Measurements from ENCODE around the gene MBD6. TPM values are rescaled to one million over a fixed set of nuclear protein-coding genes. Genes with fewer than 3 reads are reported as not detected.

The MBD6 gene
- total RNA-seq, 1 experiment from 2014 or later, result 140 TPM

DNA sequence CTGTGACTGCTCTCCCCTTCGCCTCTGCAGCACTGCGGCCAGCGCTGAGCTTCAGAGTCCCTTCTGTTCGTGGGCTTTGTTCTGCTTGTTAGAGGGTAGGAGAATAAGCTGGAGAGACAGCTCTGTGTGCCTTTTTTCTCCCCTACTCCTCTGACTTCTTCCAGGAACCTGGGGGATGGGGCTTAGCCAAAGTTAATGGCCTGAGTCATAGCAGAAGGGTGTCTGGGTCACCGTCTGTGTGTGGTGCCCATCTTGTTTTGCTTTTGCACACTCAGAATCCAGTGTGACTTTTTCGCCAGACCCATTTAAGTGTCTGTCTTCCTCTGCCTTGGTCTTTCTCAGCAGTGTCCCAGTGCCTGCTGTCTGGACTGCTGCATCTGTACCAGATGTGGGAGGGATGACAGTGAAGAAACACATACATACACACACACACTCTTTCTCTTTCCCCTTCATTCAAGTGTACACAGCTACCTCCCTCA is 30.2 kb downstream of the MBD6 start:
- no peaks in the 10 kb centered on the region for H3K36me3 ChIP-seq (ENCODE audit: insufficient read depth, low read length, poor library complexity, severe bottlenecking)
- no peak for DNase-seq (ENCODE audit: low spot score)
- TF ChIP-seq, protein P1, sequence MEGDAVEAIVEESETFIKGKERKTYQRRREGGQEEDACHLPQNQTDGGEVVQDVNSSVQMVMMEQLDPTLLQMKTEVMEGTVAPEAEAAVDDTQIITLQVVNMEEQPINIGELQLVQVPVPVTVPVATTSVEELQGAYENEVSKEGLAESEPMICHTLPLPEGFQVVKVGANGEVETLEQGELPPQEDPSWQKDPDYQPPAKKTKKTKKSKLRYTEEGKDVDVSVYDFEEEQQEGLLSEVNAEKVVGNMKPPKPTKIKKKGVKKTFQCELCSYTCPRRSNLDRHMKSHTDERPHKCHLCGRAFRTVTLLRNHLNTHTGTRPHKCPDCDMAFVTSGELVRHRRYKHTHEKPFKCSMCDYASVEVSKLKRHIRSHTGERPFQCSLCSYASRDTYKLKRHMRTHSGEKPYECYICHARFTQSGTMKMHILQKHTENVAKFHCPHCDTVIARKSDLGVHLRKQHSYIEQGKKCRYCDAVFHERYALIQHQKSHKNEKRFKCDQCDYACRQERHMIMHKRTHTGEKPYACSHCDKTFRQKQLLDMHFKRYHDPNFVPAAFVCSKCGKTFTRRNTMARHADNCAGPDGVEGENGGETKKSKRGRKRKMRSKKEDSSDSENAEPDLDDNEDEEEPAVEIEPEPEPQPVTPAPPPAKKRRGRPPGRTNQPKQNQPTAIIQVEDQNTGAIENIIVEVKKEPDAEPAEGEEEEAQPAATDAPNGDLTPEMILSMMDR (conservative IDR thresholded peaks at IDR 0.05; ENCODE audit: low read depth, low read length), result no peak
- TF ChIP-seq EZH2 (IDR thresholded peaks at IDR 0.05; ENCODE audit: borderline replicate concordance, low read depth, low read length, poor library complexity, severe bottlenecking), result no peak
- H3K27me3 ChIP-seq (replicated peaks; ENCODE audit: insufficient read depth, low read depth, low read length, poor library complexity), result no peaks in the 10 kb centered on the region
- ChIA-PET POLR2A (ENCODE audit: low non-redundant PET) (interaction anchor here (0.6 kb wide), 1 partner anchor 189 kb away, joined by 3 read pairs; no protein-coding TSS in a partner anchor), CTCF (no interaction called here)
- BruUV-seq (replicated peaks), result no TSS peak
- H3K27ac ChIP-seq (ENCODE audit: low read depth, low read length, poor library complexity, severe bottlenecking), result no peak overlapping the region
- intact Hi-C loops (cut with micrococcal nuclease; ENCODE audit: unreplicated experiment), result no loop called here
- H3K4me3 ChIP-seq (ENCODE audit: low read depth, low read length, poor library complexity, severe bottlenecking), result no peak overlapping the region
- H3K4me1 ChIP-seq (ENCODE audit: insufficient read depth, low read length, poor library complexity, severe bottlenecking), result peaks cover 11% of the 10 kb centered on the region
- H3K9me3 ChIP-seq (ENCODE audit: low read depth, low read length, poor library complexity, severe bottlenecking), result no peaks in the 10 kb centered on the region

DNA sequence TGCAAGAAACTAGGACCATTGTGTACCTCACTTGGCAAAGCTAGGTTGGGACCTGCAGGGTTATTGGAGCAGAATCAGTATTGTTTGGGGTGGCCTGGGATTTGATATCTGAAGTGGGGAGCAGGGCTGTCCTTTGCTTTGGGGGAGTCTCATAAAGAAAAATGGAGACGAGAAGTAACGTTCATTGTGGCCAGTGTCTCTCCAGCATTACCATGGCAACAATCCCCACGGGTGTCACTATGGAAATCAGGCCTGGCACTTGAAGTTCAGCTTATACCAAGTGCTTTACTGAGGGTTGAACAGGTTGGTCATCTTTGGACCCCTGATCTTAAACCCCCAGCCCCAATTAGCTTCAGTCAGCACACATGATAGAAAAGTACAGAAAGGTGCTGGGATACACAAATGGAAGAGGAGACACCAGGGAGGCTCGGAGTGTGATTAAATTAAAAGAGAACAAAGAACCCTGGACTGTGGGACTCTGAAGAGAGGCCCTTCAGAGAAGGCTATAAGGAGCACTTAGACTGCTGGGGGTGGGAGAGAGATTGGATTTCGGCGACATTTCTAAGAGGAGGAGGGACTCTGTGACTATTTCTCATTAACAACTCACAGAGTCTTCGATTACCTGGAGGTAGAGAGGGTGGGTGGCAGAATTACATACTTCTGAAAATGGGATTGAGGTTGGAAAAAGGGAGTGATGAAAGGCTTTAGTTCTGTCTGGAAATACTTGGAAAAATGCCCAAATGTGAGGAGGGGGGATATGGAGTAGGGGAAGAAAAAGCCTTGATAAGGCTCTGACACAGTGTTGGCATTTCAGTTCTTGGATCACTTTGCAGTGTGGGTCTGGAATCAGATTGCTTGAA is 30.9 kb downstream of the MBD6 start:
- TF ChIP-seq EZH2 (IDR thresholded peaks at IDR 0.05; ENCODE audit: borderline replicate concordance, low read depth, low read length, poor library complexity, severe bottlenecking), result no peak
- TF ChIP-seq, protein P1 (conservative IDR thresholded peaks at IDR 0.05; ENCODE audit: low read depth, low read length), result no peak
- Histone ChIP-seq H3K36me3 (ENCODE audit: insufficient read depth, low read length, poor library complexity, severe bottlenecking) (no peaks in the 10 kb centered on the region), H3K27ac (ENCODE audit: low read depth, low read length, poor library complexity, severe bottlenecking) (no peak overlapping the region), H3K9me3 (ENCODE audit: low read depth, low read length, poor library complexity, severe bottlenecking) (no peaks in the 10 kb centered on the region), H3K4me1 (ENCODE audit: insufficient read depth, low read length, poor library complexity, severe bottlenecking) (peaks cover 11% of the 10 kb centered on the region), H3K4me3 (ENCODE audit: low read depth, low read length, poor library complexity, severe bottlenecking) (no peak overlapping the region), H3K27me3 (replicated peaks; ENCODE audit: insufficient read depth, low read depth, low read length, poor library complexity) (no peaks in the 10 kb centered on the region)
- CTCF ChIA-PET, result no interaction called here
- intact Hi-C loops (cut with micrococcal nuclease; ENCODE audit: unreplicated experiment), result no loop called here
- POLR2A ChIA-PET (ENCODE audit: low non-redundant PET), result interaction anchor here (0.6 kb wide), 1 partner anchor 189 kb away, joined by 3 read pairs; no protein-coding TSS in a partner anchor
- no TSS peak for BruUV-seq (replicated peaks)
- DNase-seq (ENCODE audit: low spot score), result peak; percentile 38

DNA sequence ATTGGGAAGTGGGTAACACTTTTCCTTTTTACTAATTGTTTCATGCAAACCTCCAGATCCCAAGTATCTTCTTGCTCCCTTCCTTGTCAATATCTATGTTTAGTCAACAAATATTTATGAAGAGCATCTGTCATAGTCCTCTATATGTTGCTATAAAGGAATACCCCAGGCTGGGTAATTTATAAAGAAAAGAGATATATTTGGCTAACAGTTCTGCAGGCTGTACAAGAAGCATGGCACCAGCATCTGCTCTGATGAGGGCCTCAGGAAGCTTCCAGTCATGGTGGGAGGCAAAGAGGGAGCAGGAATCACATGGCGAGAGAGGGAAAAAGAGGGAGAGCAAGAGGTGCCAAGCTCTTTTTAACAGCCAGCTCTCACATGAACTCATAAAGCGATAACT is 31.8 kb downstream of the MBD6 start:
- no peak for DNase-seq (ENCODE audit: low spot score)

More for the DNA sequence above, 31.8 kb downstream of the MBD6 start:
- ChIA-PET CTCF (no interaction called here), POLR2A (ENCODE audit: low non-redundant PET) (no interaction called here)
- no peak overlapping the region for H3K4me3 ChIP-seq (ENCODE audit: low read depth, low read length, poor library complexity, severe bottlenecking)
- intact Hi-C loops (cut with micrococcal nuclease; ENCODE audit: unreplicated experiment), result no loop called here
- H3K4me1 ChIP-seq (ENCODE audit: insufficient read depth, low read length, poor library complexity, severe bottlenecking), result peaks cover 11% of the 10 kb centered on the region
- BruUV-seq (replicated peaks), result no TSS peak
- TF ChIP-seq, protein P1 (conservative IDR thresholded peaks at IDR 0.05; ENCODE audit: low read depth, low read length), result no peak
- TF ChIP-seq EZH2 (IDR thresholded peaks at IDR 0.05; ENCODE audit: borderline replicate concordance, low read depth, low read length, poor library complexity, severe bottlenecking), result no peak
- no peaks in the 10 kb centered on the region for H3K36me3 ChIP-seq (ENCODE audit: insufficient read depth, low read length, poor library complexity, severe bottlenecking)
- no peaks in the 10 kb centered on the region for H3K27me3 ChIP-seq (replicated peaks; ENCODE audit: insufficient read depth, low read depth, low read length, poor library complexity)
- no peaks in the 10 kb centered on the region for H3K9me3 ChIP-seq (ENCODE audit: low read depth, low read length, poor library complexity, severe bottlenecking)
- H3K27ac ChIP-seq (ENCODE audit: low read depth, low read length, poor library complexity, severe bottlenecking), result no peak overlapping the region

Measured in A673 (cell line).